Measurements from ENCODE around the gene TCFL5. TPM values are rescaled to one million over a fixed set of nuclear protein-coding genes. Genes with fewer than 3 reads are reported as not detected.

The TCFL5 gene
- total RNA-seq, 4 donors from 2014 or later: 12.3 to 29.7 (median 18.8) TPM

- Histone ChIP-seq H3K4me1 (peaks cover under 1 to 8% (median 5%) of the 10 kb centered on the region in 4 donors), H3K36me3 (peaks cover 69 to 93% (median 92%) of the 10 kb centered on the region in 4 donors), H3K4me3 (no peak overlapping the region), H3K9me3 (no peaks in the 10 kb centered on the region), H3K27ac (replicated peaks in 1 of 4) (no peak overlapping the region), H3K27me3 (no peaks in the 10 kb centered on the region)
- TF ChIP-seq, protein P1, sequence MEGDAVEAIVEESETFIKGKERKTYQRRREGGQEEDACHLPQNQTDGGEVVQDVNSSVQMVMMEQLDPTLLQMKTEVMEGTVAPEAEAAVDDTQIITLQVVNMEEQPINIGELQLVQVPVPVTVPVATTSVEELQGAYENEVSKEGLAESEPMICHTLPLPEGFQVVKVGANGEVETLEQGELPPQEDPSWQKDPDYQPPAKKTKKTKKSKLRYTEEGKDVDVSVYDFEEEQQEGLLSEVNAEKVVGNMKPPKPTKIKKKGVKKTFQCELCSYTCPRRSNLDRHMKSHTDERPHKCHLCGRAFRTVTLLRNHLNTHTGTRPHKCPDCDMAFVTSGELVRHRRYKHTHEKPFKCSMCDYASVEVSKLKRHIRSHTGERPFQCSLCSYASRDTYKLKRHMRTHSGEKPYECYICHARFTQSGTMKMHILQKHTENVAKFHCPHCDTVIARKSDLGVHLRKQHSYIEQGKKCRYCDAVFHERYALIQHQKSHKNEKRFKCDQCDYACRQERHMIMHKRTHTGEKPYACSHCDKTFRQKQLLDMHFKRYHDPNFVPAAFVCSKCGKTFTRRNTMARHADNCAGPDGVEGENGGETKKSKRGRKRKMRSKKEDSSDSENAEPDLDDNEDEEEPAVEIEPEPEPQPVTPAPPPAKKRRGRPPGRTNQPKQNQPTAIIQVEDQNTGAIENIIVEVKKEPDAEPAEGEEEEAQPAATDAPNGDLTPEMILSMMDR (IDR thresholded peaks at IDR 0.05): no peak
- TF ChIP-seq EP300 (IDR thresholded peaks at IDR 0.05): no peak
- TF ChIP-seq POLR2A (IDR thresholded peaks at IDR 0.05; ENCODE audit: low read depth): no peak
- TF ChIP-seq POLR2AphosphoS5 (IDR thresholded peaks at IDR 0.05): no peak
- intact Hi-C loops (cut with DNase I): no loop called here
- DNase-seq (ENCODE audit: extremely low spot score): no peak
- WGBS: 82% methylated on average over 25 of the region's 25 CpGs
Measured at GRCh38 chr20:62892348-62893304, 31.0 kb upstream of the TCFL5 start.

- H3K4me1 ChIP-seq: peaks cover 3 to 14% (median 14%) of the 10 kb centered on the region in 4 donors
- TF ChIP-seq POLR2AphosphoS5 (IDR thresholded peaks at IDR 0.05): no peak
- no peak for TF ChIP-seq POLR2A (IDR thresholded peaks at IDR 0.05; ENCODE audit: low read depth)
- TF ChIP-seq EP300 (IDR thresholded peaks at IDR 0.05): no peak
- TF ChIP-seq, protein P1 (IDR thresholded peaks at IDR 0.05): no peak
- no peak for DNase-seq (ENCODE audit: extremely low spot score)
- no peak overlapping the region for H3K4me3 ChIP-seq
- no peaks in the 10 kb centered on the region for H3K9me3 ChIP-seq
- peaks cover 69 to 98% (median 95%) of the 10 kb centered on the region in 4 donors for H3K36me3 ChIP-seq
- H3K27ac ChIP-seq (replicated peaks in 1 of 4): no peak overlapping the region
- intact Hi-C loops (cut with DNase I): no loop called here
- 90% methylated on average over 10 of the region's 15 CpGs for WGBS
- no peaks in the 10 kb centered on the region for H3K27me3 ChIP-seq
Measured at GRCh38 chr20:62891111-62891510, 29.5 kb upstream of the TCFL5 start.

DNA sequence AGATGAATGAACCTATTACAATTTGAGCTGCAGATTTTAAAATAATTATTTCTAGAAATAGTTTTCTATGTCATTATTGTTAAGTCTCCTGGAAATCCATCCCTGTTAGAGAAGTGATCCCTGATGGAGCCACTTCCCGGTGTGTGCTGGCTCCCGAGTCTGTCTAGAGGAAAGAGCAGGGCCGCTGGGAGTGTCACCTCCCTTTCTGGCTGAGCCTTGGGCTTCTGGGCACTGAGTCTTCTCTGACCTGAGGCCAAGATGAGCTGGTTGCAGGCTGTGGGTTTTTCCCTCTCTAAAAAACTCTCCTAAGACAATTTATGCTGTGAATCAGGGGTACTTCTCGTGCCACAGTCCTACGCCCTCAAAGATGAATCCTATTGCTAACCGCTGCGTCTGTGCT lies 28.8 kb upstream of the TCFL5 start:
- intact Hi-C loops (cut with DNase I): no loop called here
- DNase-seq (ENCODE audit: extremely low spot score): no peak
- Histone ChIP-seq H3K4me1 (peaks cover 3 to 14% (median 14%) of the 10 kb centered on the region in 4 donors), H3K36me3 (peaks cover 69 to 96% (median 90%) of the 10 kb centered on the region in 4 donors), H3K27me3 (no peaks in the 10 kb centered on the region), H3K9me3 (no peaks in the 10 kb centered on the region), H3K27ac (replicated peaks in 1 of 4) (no peak overlapping the region), H3K4me3 (no peak overlapping the region)
- 88% methylated on average over 7 of the region's 7 CpGs for WGBS
- TF ChIP-seq, protein P1 (IDR thresholded peaks at IDR 0.05): no peak
- TF ChIP-seq POLR2AphosphoS5 (IDR thresholded peaks at IDR 0.05) (no peak), POLR2A (IDR thresholded peaks at IDR 0.05; ENCODE audit: low read depth) (no peak), EP300 (IDR thresholded peaks at IDR 0.05) (no peak)

GRCh38 chr20:62889871-62890270 lies 28.2 kb upstream of the TCFL5 start:
- DNase-seq (ENCODE audit: extremely low spot score): no peak
- WGBS: 90% methylated on average over 8 of the region's 9 CpGs
- intact Hi-C loops (cut with DNase I): no loop called here
- Histone ChIP-seq H3K4me3 (no peak overlapping the region), H3K27me3 (no peaks in the 10 kb centered on the region), H3K27ac (replicated peaks in 1 of 4) (no peak overlapping the region), H3K4me1 (peaks cover 3 to 14% (median 14%) of the 10 kb centered on the region in 4 donors), H3K36me3 (peaks cover 66 to 91% (median 84%) of the 10 kb centered on the region in 4 donors), H3K9me3 (no peaks in the 10 kb centered on the region)
- TF ChIP-seq POLR2AphosphoS5 (IDR thresholded peaks at IDR 0.05) (no peak), POLR2A (IDR thresholded peaks at IDR 0.05; ENCODE audit: low read depth) (no peak), EP300 (IDR thresholded peaks at IDR 0.05) (no peak)
- TF ChIP-seq, protein P1 (IDR thresholded peaks at IDR 0.05): no peak
